Inflammatory macrophage treated with lipopolysaccharide for 4 hours (primary cell): ENCODE data around the gene EPHA6.
"Not testable (repeated sequence)": the region's sequence is repeated elsewhere in the genome, so short reads cannot be mapped to it uniquely, and the experiment has no call there.

Experiments
- DNase-seq: peaks from one replicate; pipeline ENCODE4 v3.0.0-alpha.2; 2020

Gene EPHA6

GRCh38 chr3:96931119-96931862, 116.9 kb downstream of the EPHA6 start:
- no peak for DNase-seq

- DNase-seq, result not testable (repeated sequence)
Observed at GRCh38 chr3:96942131-96942530, 127.7 kb downstream of the EPHA6 start.

GRCh38 chr3:96958856-96959255, 144.5 kb downstream of the EPHA6 start:
- no peak for DNase-seq

- DNase-seq, result no peak
Observed at GRCh38 chr3:96959474-96959873, 145.1 kb downstream of the EPHA6 start.

- no peak for DNase-seq
Observed at GRCh38 chr3:96959901-96960641, 145.7 kb downstream of the EPHA6 start.

- no peak for DNase-seq
Observed at GRCh38 chr3:96960661-96961330, 146.4 kb downstream of the EPHA6 start.

- no peak for DNase-seq
Observed at GRCh38 chr3:96961576-96961975, 147.2 kb downstream of the EPHA6 start.

GRCh38 chr3:96966181-96966929, 152.0 kb downstream of the EPHA6 start:
- DNase-seq, result no peak

GRCh38 chr3:96970211-96970610, 155.8 kb downstream of the EPHA6 start:
- no peak for DNase-seq

GRCh38 chr3:96977671-96978070, 163.3 kb downstream of the EPHA6 start:
- DNase-seq, result no peak

GRCh38 chr3:96983716-96984115, 169.3 kb downstream of the EPHA6 start:
- not testable (repeated sequence) for DNase-seq

- no peak for DNase-seq
Observed at GRCh38 chr3:96986241-96986640, 171.8 kb downstream of the EPHA6 start.

- DNase-seq, result no peak
Observed at GRCh38 chr3:96991231-96991630, 176.8 kb downstream of the EPHA6 start.

- no peak for DNase-seq
Observed at GRCh38 chr3:96991800-96992365, 177.5 kb downstream of the EPHA6 start.

- no peak for DNase-seq
Observed at GRCh38 chr3:96994988-96995387, 180.6 kb downstream of the EPHA6 start.

- no peak for DNase-seq
Observed at GRCh38 chr3:96996009-96996408, 181.6 kb downstream of the EPHA6 start.

GRCh38 chr3:97001611-97002010, 187.2 kb downstream of the EPHA6 start:
- DNase-seq, result no peak

- DNase-seq, result no peak
Observed at GRCh38 chr3:97009427-97010019, 195.1 kb downstream of the EPHA6 start.

GRCh38 chr3:97010881-97011657, 196.7 kb downstream of the EPHA6 start:
- no peak for DNase-seq

- no peak for DNase-seq
Observed at GRCh38 chr3:97021778-97022177, 207.4 kb downstream of the EPHA6 start.

GRCh38 chr3:97025612-97026011, 211.2 kb downstream of the EPHA6 start:
- DNase-seq, result not testable (repeated sequence)
